HG02981 (cell line): ENCODE data around the gene BCL2.
"Not testable (repeated sequence)": the region's sequence is repeated elsewhere in the genome, so short reads cannot be mapped to it uniquely, and the experiment has no call there.

Source experiments
- ATAC-seq: cut with Tn5 transposase; IDR thresholded peaks from one replicate; pipeline ENCODE4 v1.9.1; 2021; ENCODE audit warnings: mild to moderate bottlenecking, moderate library complexity; ENCODE audit not compliant: unreplicated experiment

BCL2 gene

DNA sequence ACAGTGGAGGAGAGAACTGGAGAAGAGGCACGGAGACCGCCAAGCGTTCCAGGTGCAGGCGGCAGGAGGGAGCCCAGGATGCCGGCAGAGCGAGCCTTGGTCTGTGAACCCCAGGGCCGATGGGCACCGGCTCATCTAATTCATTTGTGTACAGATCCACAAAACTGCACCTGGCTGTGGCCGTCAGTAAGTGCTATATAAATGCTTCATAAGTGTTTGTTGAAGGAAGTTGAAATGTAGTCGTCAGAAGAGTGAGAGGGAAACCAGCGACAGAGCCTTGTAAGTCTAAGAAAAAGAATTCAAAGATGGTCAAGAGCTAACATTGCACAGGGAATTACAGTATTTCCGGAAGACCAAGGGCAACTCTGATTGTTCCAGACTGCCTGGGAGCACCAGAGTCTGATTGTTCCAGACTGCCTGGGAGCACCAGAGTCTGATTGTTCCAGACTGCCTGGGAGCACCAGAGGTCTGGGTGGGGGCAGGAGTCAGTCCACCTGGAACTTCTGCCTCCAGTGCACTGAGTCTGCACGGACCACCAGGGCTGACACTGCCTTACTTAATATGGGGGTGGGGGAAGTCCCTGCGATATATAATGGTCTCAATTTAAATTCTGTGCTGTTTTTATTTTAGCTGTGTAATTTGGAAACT, 112.3 kb downstream of the BCL2 start:
- ATAC-seq = no peak

DNA sequence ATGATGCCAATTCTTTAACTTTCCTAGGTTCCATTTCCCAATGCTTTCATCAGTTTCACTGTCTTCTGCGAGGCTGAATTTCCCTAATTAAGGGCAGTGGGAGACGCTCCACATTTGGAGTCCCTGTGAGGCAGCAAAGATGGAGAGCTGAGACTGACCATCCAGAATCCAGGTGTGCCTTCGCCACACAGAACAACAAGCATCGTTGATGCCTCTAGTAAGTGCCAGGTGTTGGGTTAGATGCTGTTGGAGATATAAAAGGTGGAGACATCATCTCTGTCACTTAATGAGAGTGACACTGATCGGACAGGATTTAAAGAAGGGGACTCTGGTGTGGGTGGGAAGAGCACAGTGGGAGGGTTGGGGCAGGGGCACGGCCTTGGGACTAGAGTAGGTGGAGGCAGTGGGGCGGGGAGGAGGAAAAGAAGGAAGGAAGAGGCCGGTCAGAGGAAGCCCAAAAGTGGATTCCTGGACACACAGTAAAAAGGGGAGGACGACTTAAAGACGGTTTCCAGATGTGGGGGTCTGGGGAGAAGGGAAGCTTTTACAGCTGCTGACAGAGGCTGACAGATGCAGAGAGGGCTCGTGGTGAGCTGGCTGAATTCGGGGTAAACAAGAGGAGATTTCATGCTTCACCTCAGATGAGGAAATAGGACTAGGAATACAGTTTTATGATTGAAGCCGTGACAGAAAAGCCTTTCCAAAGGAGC, 113.0 kb downstream of the BCL2 start:
- ATAC-seq = no peak

DNA sequence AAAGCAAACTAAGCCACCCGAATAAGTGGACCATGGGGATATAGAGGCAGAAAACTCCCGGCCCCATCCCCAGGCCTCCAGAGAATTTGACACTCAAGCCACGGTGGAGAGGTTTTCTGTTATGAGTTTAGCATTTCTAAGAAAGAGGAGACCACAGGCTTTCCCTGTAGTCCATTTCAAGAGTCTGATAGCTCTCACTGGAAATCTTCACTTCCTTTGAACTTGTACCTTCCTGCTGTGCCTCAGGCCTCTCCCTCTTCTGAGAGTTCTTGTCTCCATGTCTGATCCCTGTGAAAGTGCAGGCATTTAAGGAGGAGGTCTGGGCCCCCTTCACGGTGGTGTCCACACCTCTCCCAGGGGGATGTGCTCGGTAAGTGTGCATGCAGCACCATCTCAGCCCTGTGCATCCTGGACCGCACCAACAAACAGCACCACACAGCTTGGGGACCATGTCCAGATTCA, 113.7 kb downstream of the BCL2 start:
- ATAC-seq = no peak

DNA sequence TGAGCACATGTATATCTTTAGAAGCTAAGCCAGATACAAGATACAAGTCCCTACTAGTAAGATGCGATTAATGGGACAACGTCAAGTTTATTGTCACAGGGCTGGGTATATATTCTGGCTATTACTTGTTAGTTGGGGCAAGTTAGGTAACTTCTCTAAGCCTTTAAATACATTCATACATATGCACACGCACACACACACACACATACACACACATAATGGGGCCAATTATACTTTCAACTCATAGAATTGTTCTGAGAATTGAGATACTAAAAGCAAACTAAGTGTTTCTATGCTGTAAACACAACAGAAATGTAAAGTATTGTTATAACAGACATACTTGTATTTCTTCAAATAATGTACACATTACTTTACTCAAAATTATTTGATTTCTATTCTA, 116.1 kb downstream of the BCL2 start:
- ATAC-seq = no peak

DNA sequence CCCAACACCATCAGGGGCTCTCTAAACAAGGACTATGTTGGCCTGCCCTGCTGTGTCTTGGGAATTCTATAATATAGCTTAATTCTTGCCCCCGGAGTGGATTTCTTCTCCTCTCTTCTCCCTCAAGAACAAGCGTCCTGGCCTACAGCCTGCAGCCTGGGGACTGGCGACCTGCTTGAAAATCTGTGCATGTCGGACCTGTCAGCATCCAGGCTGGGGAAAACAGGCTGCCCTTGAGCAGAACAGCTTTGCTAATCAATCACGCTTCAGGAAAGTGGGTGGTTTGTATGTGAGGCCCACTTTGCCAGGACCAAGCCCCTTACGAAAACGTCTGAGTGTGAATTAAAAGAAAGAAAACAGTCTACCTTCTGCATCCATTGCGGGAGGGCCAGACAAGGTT, 116.7 kb downstream of the BCL2 start:
- ATAC-seq = no peak

DNA sequence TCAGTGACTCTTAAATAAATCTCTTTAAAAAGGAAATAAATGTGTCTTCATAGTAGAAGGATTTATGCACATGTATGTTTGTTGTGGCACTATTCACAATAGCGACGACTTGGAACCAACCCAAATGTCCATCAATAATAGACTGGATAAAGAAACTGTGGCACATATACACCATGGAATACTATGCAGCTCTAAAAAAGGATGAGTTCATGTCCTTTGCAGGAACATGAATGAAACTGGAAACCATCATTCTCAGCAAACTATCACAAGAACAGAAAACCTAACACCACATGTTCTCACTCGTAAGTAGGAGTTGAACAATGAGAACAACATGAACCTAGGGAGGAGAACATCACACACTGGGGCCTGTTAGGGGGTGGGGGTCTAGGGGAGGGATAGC, 118.1 kb downstream of the BCL2 start:
- not testable (repeated sequence) for ATAC-seq

DNA sequence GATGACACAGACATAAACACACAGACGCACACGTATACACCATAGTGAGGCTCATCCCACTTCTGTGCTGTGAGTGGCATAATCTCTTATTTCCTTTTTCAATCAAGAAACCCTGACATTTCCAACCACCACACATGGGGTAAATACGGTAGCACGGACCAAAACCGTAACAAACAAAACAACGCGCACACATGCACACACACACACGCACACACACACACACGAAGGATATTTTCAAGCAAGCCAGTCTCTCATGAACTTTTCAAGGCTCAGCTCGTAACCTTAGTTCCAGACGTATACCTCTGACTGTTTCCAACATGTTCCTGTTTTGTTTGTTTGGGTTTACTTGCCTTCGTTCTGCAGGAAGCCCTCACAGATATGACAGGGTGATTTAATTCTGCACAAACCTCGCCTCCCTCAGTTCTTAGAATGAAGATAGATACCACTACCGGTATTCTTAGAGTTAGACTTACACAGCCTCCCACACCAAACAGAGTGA, 119.8 kb downstream of the BCL2 start:
- no peak for ATAC-seq

DNA sequence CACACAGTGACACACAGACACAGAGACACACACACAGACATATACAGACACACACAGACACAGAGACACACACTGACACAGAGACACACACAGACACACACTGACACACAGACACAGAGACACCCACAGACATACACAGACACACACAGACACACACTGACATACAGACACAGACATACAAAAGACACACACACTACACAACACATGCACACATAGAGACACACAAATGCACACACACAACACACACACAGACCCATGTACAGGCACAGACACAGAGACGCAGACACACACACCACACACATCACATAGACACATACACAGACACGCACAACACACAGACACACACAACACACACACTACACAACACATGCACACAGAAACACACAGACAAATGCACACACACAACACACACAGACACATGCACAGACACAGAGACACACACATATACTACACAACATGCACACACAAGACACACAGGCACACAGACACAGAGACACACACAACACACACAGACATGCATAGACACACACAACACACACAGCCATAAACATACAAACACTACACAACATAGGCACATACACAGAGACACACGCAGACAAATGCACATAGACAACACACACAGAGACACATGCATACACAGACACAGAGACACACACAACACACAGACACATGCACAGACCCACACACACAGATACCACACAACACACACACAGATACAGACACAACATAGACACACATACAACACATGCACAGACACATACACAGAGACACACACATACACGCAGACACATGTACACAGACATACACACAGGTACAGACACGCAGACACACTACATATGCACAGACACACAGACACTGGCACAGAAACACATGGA, 120.5 kb downstream of the BCL2 start:
- ATAC-seq = no peak

DNA sequence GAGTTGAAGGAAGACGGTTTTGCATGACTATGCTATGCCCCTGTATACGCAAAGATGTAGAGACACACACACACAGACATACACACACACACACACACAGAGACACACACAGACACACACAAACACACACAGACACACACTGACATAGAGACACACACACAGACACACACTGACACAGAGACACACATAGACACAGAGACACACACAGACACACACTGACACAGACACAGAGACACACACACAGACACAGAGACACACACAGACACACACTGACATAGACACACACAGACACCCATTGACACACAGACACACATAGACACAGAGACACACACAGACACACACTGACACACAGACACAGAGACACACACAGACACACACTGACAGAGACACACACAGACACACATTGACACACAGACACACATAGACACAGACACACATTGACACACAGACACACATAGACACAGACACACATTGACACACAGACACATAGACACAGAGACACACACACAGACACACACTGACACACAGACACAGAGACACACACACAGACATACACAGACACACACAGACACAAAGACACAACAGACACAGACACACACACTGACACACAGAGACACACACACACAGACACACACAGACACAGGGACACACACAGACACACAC, 121.3 kb downstream of the BCL2 start:
- ATAC-seq = no peak

DNA sequence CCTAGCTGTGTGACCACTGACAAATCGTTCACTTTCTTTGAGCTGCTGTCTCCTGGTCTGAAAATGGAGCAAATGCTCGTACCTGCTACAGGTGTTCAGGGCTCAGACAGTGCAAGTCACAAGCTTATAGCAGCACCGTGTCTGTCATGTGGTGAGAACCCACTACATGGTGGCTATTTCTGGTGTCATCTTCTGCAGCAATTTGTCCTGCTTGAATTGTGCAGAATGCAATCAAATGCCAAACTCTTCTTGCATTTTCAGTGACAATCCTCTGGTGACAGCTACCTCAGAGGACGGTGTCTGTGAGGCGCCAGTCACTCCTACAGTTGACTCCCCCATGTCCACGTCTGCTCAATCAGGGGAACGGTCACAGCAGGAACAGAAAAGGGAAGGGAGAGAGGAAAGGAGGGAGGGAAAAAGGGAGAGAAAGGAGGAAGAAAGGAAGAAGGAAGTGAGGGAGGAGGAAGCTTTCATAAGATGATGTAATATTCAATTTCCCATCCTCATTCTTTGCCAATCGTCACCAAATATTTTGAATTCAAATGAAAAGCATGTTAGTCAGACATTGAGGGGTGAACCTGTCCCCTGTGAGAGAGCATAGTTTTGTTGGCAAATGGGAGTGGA, 122.2 kb downstream of the BCL2 start:
- no peak for ATAC-seq

DNA sequence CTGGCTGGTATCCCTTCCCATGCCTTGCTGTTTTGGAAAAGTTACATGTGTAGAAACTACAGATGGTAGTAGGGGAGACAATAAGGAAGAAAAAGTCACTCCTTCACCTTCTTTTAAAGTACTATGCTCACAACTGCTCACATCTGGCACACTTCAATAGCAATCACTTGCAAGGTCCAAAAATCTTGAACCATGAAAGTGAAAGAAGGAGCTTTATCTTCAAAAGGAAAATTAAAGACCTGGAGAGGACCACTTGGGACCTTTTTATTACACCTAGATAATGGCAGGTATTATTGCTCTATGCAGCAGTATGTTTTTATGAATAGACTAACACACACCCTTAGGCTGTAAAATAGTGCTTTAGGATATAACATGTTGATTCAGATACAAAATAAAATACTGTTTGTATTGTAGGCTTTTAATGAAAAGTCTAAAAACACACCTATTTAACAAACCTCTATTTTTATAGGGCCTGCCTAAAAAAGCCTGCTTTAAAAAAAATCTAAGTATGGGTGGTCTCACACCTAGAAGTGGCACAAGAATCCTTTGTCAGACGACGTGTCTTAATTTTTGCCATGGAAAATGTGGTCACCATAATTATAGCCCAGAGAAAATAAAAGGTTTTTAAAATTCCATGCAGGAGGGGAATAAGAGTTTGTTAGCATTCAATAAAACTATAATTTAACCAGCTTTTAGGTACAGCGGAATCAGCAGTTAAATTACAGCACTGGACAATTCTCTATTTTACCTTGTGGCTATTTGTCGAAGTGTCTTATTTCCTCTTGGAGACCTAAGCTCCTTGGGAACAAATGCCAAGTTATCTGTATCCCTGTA, 124.0 kb downstream of the BCL2 start:
- no peak for ATAC-seq

DNA sequence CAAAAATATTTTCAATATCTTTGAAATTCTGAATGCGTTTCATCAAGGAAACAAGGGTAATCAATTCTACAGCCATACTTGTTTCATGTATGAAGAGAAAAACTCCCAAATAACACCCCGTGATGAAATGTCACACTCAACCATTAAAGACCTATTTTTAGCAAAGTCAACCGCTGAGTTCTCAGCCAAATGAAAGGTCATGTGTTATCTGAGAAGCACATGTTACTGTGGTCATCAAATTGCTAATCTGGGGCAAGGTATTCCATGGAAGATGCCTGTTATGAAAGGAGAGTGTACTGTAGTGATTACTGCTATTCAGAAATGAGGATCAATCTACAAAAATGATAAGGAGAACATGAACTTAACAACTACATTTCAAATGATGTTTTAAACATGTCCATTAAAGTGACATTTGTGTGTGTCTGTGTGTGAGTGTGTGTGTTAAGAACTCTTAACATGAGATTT, 126.7 kb downstream of the BCL2 start:
- ATAC-seq = peak; percentile 58

DNA sequence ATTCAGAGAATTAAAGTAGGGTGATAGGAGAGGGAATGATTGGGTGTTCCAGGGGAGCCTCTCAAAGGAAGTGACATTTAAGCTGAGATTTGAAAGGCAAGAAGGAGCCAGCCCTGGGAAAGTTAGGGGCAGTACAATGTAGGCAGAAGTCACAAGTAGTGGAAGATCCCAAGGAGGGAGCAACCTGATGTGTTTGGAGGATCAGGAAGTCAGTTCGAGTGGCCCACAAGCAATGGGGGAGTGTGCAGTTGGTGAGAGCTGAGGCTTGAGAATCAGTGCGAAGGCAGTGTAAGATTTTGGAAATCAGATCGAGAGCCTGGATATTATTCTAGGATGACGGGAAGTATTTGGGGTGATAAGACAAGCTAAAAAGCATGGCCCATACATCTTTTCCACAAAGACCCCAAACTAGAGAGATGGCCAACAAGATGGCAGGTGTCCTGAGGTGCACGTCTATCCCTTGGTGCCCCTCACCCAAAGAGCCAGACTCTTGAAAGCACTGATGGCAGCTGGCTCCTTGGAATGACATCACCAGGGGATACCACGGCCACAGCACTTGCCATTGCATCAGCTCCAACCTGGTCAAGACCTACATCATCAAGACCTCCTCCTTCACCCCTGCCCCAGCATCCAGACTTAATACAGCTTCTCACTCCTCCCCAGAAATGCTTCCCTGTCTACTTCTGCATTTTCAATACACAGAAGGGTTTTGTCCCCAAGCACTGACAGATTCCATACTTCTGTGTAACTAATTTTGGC, 127.3 kb downstream of the BCL2 start:
- peak; percentile 42 for ATAC-seq

DNA sequence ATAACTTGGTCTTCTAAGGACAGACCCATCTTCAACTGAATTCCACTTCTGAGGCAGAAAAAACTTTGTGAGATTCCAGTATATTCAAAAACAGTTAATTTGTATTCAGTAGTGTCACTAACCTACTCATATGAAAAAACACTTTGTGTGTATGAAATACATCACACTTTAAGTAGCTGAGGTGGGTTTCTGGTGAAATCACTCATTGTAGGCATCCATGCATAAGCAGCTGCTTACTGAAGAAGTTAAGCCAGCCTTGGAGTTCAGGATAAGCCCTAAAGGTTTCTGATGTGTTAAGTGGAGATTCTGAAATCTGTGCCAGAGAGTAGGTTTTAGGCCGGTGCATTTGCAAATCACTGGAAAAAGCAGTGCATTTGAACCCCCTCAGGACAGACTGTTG, 128.2 kb downstream of the BCL2 start:
- ATAC-seq = no peak

DNA sequence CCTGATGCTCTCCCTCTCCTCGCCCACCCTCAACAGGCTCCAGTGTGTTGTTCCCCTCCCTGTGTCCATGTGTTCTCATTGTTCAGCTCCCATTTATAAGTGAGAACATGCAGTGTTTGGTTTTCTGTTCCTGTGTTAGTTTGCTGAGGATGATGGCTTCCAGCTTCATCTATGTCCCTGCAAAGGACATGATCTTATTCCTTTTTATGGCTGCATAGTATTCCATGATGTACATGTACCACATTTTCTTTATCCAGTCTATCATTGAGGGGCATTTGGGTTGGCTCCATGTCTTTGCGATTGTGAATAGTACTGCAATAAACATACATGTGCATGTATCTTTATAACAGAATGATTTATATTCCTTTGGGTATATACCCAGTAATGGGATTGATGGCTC, 128.7 kb downstream of the BCL2 start:
- not testable (repeated sequence) for ATAC-seq

DNA sequence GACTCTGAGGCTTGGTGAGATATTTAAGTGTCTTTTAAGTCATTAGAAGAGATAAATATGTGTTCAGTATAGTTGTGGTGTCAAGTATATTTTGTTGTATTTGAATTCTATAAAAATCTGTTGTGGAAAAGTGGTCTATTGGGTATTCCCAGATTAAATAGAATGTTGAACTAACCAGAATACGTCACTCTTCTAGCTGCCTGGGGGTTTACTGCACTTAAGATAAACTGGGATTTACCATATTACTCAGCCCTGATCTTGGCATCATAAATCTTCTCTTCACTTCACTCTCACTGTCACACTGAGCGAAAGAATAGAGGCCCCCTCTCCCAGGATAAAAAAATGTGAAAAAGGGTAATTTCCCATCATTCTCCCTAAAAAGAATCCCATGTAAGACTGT, 129.8 kb downstream of the BCL2 start:
- no peak for ATAC-seq

DNA sequence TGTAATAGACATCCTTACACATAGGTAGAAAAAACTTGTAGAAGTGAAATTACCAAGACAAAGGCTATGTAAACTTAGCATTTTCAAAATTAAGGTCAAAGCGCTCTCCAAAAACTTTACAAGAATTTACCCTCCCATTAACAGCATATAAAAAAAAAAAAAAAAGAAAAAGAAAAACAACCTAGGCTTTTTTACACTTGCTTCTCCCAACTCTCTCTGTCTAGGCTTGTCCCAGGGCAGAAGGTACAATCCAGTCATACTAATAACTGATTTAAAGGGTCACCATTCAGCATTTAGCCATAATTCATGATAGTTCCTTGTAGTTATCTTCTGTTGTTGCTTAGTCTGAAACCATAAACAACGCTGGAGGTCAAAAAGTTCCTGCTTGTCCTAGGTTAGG, 130.5 kb downstream of the BCL2 start:
- no peak for ATAC-seq

DNA sequence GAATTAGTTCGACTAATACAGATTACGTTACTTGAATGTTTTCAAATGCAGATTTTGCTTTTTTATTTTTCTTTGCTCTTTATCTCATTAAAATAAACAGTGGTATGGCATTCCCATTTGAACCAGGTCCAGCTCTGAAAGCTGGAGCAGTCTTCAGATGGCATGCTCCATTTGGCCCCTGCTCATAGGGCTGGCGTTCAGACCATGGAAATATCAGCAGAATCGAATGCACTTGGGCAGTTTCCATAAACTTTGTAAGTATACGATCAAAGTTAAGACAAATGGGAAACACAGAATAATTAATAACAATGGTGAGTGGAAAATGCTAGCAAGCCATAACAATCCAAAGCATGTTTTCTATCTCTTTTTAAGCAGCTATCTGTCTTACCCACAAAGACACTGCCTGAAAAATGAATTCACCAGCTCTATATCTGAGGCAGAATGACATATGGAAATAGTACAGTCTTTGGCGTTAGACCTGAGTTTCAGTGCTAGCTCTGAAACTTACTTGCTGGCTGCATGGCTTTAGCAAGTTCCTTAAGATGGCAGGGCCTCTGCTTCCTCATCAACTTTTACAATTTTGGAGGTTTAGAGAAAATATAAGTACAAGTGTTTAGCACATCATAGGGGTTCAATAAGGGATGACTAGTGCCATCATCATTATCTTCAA, 131.6 kb downstream of the BCL2 start:
- ATAC-seq = no peak
